HG02943 (cell line): ENCODE results near the gene MDH1B.
A peak's percentile ranks its signal among the peaks of the same experiment; 100 is the strongest.

Experiments used
- ATAC-seq: cut with Tn5 transposase; IDR thresholded peaks from one replicate; pipeline ENCODE4 v1.9.1; 2021; ENCODE audit warnings: mild to moderate bottlenecking, low read depth, moderate library complexity; ENCODE audit not compliant: unreplicated experiment

MDH1B gene

GRCh38 chr2:206698811-206699210 is 66.3 kb downstream of the MDH1B start:
- no peak for ATAC-seq

GRCh38 chr2:206696910-206697309 is 68.2 kb downstream of the MDH1B start:
- no peak for ATAC-seq

- ATAC-seq = peak; percentile 71
Measured at GRCh38 chr2:206693399-206694137, 71.6 kb downstream of the MDH1B start.

- ATAC-seq = no peak
Measured at GRCh38 chr2:206692971-206693370, 72.2 kb downstream of the MDH1B start.

- no peak for ATAC-seq
Measured at GRCh38 chr2:206688990-206689389, 76.1 kb downstream of the MDH1B start.

GRCh38 chr2:206688453-206688852 is 76.7 kb downstream of the MDH1B start:
- ATAC-seq = no peak
